ENCODE data around the gene PLCG2.

The PLCG2 gene

DNA sequence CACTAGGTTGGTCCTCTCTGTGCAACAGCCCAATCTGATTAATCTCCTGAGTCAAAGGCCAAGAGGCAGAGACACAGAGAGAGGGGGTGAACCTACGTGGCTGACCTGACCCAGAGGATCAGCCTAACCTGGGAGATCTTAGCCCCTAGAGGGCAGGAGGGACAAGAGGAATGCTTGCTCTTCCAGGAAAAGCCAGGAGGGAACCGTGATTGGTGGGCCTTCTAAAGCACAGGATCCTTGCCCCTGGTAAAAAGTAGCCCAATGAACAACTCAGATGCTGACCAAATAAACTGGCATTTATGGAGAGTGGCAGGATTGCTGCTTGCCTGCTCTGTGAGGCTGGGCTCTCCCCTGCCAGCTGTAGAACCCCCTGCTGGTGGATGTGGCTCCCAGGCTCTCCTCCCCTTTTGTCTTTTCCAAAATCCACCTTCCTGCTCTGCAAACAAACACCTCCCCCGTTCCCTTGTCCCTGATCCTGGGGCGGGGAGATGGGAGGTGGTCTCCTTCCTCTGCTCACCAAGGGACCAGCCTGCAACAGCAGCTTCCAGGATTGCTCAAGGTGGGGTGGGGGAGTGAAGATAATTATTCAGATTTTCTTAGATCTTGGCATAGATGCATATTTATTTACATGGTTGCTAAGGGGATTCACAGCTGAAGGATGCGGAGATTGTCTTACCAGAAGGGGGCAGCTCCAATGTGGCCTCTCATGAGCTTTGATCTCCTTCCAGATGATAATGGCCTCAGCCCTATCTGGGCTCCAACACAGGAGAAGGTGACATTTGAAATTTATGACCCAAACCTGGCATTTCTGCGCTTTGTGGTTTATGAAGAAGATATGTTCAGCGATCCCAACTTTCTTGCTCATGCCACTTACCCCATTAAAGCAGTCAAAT lies 160.3 kb downstream of the PLCG2 start:
- H3K27ac ChIP-seq (ENCODE audit: low read depth, low read length): no peak overlapping the region
- TF ChIP-seq CTCF (IDR thresholded peaks at IDR 0.05; ENCODE audit: insufficient read depth, low read length, poor library complexity, severe bottlenecking): no peak
- no peak for TF ChIP-seq EZH2phosphoT487 (conservative IDR thresholded peaks at IDR 0.05; ENCODE audit: low read length)
- no peak overlapping the region for H3K4me2 ChIP-seq (ENCODE audit: low read depth, low read length, poor library complexity, severe bottlenecking)

DNA sequence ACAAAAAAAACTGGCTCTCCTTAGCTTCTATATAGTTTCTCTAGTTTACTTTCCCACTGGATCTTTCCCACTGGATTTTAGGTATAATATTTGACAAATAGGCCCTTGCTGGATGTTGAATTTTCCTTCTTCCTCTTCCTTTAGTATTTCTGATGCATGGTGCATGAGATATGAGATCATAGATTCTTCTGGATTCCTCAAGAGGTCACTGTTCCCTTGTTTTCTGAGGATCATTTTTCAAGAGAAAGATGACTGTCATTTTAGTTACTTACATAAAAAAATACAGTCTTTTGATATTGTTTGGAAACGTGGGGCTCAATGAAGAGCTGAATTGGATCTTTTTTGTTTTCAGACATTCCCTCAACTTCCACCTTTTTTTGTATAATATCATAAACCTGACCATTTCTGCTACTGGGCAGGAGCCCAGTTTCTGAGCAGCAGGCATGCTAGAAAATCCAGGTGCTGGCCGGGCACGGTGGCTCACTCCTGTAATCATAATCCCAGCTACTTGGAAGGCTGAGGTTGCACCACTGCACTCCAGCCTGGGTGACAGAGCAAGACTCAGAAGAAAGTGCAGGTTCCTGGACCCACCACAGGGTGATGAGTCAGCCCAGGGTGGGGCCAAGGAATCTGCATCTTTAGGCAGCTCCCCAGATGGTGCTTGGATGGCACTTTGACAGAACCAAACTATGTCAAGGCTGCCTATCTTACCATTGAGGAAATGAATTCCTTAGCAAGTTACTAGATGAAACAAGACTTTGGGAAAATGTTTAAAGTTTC lies 161.9 kb downstream of the PLCG2 start:
- no peak overlapping the region for H3K4me3 ChIP-seq (ENCODE audit: insufficient read depth, low read length, poor library complexity, severe bottlenecking)
- H3K9ac ChIP-seq (ENCODE audit: low read length): no peak overlapping the region
- peaks cover 75% of the 10 kb centered on the region for H3K36me3 ChIP-seq (ENCODE audit: low read length)
- H4K20me1 ChIP-seq (ENCODE audit: low read depth, low read length): no peaks in the 10 kb centered on the region
- H3K9me3 ChIP-seq (ENCODE audit: insufficient read depth, low read length): no peaks in the 10 kb centered on the region
- H3K79me2 ChIP-seq (ENCODE audit: insufficient read depth, low read length): no peaks in the 10 kb centered on the region
- H3K27me3 ChIP-seq (ENCODE audit: low read length): no peaks in the 10 kb centered on the region
- no peaks in the 10 kb centered on the region for H3F3A ChIP-seq (ENCODE audit: insufficient read depth)
- H3K4me2 ChIP-seq (ENCODE audit: low read depth, low read length, poor library complexity, severe bottlenecking): no peak overlapping the region
- no peak overlapping the region for H2AFZ ChIP-seq (ENCODE audit: low read depth, low read length, severe bottlenecking)
- H3K9me2 ChIP-seq (replicated peaks; ENCODE audit: insufficient read depth, low read length): no peaks in the 10 kb centered on the region
- no peak overlapping the region for H3K27ac ChIP-seq (ENCODE audit: low read depth, low read length)
- TF ChIP-seq CTCF (IDR thresholded peaks at IDR 0.05; ENCODE audit: insufficient read depth, low read length, poor library complexity, severe bottlenecking) (no peak), EZH2phosphoT487 (conservative IDR thresholded peaks at IDR 0.05; ENCODE audit: low read length) (no peak)

More for the DNA sequence above, 160.3 kb downstream of the PLCG2 start:
- Histone ChIP-seq H4K20me1 (ENCODE audit: low read depth, low read length) (no peaks in the 10 kb centered on the region), H3K4me3 (ENCODE audit: insufficient read depth, low read length, poor library complexity, severe bottlenecking) (no peak overlapping the region), H3K9me3 (ENCODE audit: insufficient read depth, low read length) (no peaks in the 10 kb centered on the region), H3K9ac (ENCODE audit: low read length) (no peak overlapping the region), H3K9me2 (replicated peaks; ENCODE audit: insufficient read depth, low read length) (no peaks in the 10 kb centered on the region), H3K27me3 (ENCODE audit: low read length) (no peaks in the 10 kb centered on the region), H3K36me3 (ENCODE audit: low read length) (peaks cover 67% of the 10 kb centered on the region), H3F3A (ENCODE audit: insufficient read depth) (no peaks in the 10 kb centered on the region), H3K79me2 (ENCODE audit: insufficient read depth, low read length) (no peaks in the 10 kb centered on the region), H2AFZ (ENCODE audit: low read depth, low read length, severe bottlenecking) (no peak overlapping the region)

DNA sequence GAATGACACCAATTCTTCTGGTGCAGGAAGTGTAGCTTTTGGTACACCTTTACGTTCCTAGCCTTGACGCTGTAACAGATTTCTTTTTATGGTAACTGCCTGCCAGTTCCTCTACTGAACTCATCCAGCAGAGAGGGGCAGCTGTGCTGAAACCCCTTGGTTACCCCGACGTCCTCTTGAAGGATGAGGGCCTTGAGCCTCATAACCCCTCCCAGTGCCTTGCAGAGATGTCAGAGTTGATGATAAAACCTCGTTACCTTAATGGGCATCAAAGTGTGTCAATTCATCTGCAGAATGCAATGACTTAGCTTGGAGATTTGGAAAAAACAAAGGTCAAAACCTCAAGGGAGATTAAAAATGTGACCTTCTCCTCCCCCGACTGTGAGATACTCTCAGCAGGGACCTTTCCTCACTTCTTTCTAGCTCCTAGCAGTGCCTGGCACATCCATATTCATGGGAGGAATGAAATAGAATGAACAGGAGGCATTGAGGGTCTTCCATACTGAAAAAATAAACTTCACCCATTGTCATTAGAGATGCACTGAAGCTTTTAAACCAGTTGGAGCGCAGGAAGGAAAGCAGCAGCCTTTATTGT lies 163.0 kb downstream of the PLCG2 start:
- TF ChIP-seq EZH2phosphoT487 (conservative IDR thresholded peaks at IDR 0.05; ENCODE audit: low read length): no peak
- TF ChIP-seq CTCF (IDR thresholded peaks at IDR 0.05; ENCODE audit: insufficient read depth, low read length, poor library complexity, severe bottlenecking): no peak
- no peaks in the 10 kb centered on the region for H3K27me3 ChIP-seq (ENCODE audit: low read length)
- no peaks in the 10 kb centered on the region for H4K20me1 ChIP-seq (ENCODE audit: low read depth, low read length)
- no peaks in the 10 kb centered on the region for H3K9me2 ChIP-seq (replicated peaks; ENCODE audit: insufficient read depth, low read length)
- H3K9me3 ChIP-seq (ENCODE audit: insufficient read depth, low read length): no peaks in the 10 kb centered on the region
- H3K27ac ChIP-seq (ENCODE audit: low read depth, low read length): no peak overlapping the region
- H3F3A ChIP-seq (ENCODE audit: insufficient read depth): no peaks in the 10 kb centered on the region
- H3K9ac ChIP-seq (ENCODE audit: low read length): no peak overlapping the region
- H2AFZ ChIP-seq (ENCODE audit: low read depth, low read length, severe bottlenecking): no peak overlapping the region
- H3K4me3 ChIP-seq (ENCODE audit: insufficient read depth, low read length, poor library complexity, severe bottlenecking): no peak overlapping the region
- H3K36me3 ChIP-seq (ENCODE audit: low read length): peaks cover 80% of the 10 kb centered on the region
- no peak overlapping the region for H3K4me2 ChIP-seq (ENCODE audit: low read depth, low read length, poor library complexity, severe bottlenecking)
- H3K79me2 ChIP-seq (ENCODE audit: insufficient read depth, low read length): no peaks in the 10 kb centered on the region
